ENCODE measurements around the gene DAB2IP.
"Not testable (repeated sequence)": the region's sequence is repeated elsewhere in the genome, so short reads cannot be mapped to it uniquely, and the experiment has no call there.

DAB2IP gene

DNA sequence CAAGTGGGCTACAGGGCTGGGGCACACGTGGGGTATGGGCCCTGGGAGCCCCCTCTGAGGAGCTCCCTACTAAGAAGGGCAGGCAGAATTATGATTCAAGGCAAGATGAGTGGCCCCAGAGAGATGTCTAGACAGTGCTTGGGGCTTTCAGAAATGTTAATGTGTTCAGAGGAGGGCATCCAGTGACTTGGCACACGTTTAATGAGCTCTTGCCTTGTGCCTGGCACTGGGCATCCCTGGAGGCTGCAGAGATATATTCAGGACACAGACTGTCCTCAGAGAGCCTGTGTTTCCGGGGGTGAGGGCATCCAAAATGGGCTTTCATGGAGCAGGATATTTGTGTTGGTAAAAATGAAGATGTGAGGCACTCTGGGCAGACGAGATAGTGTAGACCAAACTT lies 25.4 kb upstream of the DAB2IP start:
- DNase-seq (ENCODE audit: low spot score), result no peak

DNA sequence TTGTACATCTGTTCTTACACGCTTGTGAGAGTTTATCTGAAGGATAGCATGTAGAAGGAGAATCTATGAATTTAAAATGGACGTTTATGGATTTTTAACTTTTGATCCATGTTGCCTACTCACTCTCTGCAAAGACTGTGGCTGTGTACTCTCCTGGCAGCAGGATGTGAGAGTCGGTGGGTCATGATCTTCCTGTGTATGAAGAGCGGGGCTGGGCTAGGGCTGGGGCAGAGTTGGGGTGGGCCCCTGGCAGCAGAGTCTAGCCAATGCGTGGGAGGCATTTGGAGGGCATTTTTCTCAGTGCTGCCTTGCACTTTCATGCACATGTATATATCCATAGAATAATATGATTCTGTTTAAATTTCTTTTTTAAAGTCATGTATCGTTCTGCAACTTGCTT lies 24.0 kb upstream of the DAB2IP start:
- no peak for DNase-seq (ENCODE audit: low spot score)

DNA sequence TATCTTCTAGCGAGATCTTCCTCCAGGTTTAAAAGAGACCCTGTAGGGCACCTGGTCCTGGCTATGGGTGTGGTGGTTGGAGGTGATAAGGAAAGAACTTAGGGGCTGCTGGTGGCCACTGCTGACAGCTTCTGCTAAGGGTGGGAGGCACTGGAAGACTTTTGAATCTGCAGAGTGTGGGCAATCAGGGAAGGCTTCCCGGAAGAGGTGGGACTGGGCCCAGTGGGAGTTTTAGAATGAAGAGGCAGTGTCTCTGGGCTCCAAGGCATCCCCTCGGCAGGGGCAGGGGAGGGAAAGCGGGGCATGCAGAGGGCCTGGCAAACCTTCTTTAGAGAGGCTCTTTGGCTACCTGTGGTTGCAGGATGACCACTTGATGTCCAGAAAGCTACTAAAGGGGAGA lies 23.0 kb upstream of the DAB2IP start:
- DNase-seq (ENCODE audit: low spot score), result no peak

DNA sequence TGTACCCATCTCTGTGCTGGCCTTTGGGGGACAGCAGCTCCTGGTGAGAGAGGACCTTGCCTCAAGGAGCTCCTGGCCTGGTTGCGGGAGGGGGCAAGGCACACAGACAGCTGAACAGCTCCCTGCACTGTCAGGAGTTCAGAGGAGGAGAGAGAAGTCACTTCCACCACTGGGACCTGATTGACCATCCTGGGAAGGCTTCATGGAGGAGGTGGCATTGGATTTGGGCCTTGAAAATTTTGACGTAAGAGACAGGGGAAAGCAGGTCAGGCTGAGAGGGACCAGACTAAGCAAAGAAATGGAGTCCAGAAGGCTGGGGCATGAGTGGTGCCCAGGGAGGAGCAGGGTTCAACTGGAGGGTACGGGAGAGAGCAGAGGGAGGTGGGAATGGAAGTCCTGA lies 20.3 kb upstream of the DAB2IP start:
- no peak for DNase-seq (ENCODE audit: low spot score)

DNA sequence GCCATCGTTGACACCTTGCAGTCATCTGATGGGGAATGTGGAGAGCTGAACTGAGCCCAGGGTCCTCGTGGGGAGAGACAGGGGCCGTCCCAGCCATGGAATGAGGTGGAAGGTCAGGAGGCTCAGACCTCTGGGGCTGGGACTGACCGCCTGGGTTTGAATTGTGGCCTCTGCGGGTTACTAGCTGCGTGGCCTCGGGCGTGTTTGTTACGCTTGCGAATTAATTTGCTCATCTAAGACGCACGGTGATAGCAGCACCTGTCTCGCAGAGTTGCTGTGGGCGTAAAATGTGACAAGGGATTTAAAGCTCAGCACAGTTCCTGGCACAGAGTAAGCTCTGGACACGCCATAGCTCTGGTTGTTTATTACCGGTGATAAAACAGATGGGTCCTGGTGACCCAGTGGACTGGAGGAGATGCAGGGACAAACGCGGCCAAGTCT lies 19.4 kb upstream of the DAB2IP start:
- no peak for DNase-seq (ENCODE audit: low spot score)

DNA sequence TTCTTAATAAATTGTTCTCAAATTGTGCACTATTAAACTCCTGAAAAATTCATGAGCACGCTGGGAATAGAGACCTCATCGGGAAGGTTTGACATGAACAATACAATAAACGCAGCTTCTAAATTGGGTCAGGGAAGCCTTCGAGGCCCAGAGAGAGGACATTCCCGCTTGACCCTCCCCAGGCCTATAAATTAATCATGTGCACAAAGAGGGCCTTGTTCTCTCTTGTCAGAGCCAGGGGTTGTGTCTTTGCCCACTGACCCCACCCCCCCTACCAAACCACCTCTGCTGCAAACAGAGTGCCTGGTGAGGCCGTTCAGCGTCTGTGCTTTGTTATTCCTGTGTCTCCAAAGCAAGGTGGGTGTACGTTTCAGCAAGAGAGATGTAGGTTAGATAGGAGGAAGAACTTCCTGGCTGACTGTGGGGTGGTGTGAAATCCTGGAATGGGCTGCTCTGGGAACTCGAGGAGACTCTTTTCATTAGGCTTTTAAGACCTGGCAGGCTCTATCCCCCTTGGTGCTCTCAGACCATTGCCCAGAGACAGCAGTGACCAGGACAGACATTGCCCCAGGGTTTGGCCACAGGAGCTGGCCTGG lies 18.2 kb upstream of the DAB2IP start:
- no peak for DNase-seq (ENCODE audit: low spot score)

DNA sequence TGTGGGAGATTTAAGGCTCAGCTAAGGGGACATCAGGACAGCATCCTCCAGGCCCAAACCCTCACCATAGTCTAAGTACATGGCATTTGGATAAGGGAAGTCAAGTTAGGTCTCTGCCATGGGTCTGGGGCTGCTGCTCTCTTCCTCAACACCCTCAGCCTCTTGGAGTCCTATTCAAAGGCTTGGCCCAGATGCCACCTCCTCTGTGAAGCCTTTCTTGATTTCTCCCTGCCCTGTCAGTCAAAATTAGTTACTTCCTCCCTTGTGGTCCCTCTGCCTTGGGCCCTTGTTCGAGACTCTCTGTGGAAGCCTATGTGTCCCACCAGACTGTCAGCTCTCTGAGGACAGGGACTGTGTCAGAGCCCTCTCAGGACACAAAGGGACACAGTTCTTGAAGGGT lies 17.7 kb upstream of the DAB2IP start:
- DNase-seq (ENCODE audit: low spot score), result no peak

DNA sequence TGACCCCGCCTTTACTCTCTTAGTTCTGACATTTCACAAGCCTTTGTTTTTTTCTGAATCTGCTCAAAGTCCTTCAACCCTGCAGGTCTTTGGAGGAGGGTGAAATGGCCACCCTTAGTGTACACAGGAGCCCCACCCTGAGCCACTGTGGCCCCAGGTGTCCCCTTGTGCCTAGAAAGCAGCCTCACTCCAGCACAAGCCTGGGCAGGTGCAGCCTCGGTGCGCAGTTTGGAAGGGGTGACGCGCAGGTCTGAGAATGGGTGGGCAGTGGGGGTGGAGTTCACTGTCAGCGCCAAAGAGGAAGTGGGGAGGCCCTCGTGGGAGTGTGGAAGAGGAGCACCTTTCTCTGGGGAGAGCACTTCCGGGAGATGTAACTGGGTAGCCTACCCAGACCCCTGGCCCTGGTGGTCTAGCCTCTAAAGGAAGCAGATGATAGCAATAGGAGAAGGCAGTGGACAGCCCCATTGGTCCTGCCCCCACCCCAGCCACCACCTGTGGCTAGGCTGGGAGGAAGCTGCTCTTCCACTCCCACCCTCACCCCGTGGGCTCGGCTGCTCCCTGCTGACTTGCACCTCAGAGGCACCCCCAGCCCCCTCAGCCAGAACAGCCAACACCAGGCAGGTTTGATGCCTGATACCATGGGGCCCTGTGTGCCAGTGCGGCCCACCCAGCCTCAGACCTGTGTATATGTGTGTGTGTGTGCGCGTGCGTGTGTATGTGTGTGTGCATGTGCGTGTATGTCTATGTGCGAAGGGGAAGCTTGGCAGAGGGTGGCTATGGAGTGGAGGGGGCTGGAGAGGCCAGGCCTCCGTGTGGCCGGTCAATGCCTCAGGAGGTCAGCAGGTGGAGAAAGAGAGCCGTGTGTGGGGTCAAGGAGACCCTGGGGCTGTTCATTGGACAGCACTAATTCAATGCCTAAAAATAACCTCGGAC lies 16.8 kb upstream of the DAB2IP start:
- peak; percentile 52 for DNase-seq (ENCODE audit: low spot score)

DNA sequence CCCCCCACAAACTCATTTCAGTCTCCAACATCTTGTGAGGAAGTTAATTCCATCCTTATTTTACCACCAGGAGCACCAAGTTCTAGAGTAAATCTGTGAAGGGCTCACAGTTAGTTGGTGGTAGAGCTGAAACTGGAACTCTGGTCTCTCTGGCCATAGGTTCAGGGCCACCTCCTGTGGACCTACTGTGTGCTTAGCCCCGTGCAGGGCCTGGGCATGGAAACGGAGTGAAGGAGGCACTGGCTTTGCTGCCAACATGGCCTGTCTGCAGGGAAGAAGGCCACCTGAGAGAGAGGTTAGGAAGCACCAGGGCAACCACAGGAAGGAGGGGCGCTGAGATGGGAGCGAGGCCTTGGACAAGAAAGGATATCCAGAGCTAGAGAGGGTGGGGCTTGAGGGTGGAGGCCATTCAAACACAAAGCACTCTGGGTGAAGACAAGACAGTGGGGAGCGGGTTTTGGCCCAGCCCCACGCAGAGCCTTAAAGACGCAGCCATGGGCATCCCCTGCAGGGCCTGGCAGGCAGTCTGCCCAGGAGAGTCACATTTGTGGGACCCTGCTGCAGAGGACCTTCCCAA lies 16.0 kb upstream of the DAB2IP start:
- DNase-seq (ENCODE audit: low spot score), result no peak

DNA sequence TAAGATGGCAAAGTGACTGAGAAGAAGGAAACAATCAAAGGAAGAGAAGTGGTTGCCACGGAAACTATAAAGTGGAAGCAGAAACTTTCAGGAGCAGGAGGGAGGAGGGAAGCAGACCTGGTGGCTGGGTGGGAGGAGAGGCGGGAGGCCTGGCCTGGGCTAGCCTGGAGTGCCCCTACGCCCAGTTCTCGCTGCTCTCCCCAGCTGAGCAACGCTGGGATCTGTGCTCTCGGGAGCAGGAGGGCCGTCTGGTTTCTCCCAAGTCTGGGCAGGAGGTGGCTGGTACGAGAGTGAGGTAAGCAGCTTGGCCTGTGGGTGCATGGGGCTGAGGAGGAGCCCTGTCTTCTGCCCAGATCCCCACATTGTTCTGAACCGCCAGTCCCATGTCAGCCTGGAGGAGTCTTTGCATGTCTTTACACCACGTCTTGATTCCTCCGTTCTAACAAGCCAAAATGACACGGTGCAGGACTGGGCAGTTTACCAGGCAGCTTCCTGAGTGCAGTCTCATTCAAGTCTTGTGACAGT lies 15.0 kb upstream of the DAB2IP start:
- peak; percentile 38 for DNase-seq (ENCODE audit: low spot score)

DNA sequence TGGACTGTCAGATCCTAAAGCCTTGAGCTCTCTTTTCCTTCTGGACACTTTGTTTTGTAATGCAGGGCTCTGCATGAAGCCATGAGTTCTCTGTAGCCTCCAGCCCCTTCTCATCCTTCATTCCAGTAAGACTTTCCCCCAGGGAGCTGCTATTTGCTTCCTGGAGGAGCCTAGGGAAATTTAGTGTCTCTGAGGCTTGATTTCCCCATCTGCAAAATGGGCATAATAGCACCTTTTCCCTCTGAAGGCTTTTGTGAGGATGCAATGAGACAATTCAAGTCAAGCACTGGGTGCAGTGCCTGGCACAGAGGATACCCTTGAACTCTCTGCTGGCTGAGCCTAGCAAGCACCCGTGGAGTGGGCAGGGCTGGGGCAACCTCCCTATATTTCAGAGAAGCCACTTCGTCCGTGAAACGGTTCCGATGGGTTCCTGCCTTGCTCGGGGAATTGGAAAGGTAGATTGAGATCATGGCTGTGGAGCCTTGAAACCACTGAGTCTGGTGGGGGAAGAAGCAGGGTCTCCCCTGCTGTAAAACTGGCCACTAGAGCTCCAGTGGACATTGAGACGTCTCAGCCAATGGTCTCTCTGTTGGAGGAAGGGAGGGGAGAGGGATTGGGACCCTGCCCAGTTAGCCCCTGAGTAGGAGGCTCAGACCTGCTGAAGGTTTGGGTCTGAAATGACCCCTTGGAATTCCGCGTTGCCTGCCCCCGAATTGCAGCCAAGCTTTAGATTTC lies 14.3 kb upstream of the DAB2IP start:
- DNase-seq (ENCODE audit: low spot score), result no peak

DNA sequence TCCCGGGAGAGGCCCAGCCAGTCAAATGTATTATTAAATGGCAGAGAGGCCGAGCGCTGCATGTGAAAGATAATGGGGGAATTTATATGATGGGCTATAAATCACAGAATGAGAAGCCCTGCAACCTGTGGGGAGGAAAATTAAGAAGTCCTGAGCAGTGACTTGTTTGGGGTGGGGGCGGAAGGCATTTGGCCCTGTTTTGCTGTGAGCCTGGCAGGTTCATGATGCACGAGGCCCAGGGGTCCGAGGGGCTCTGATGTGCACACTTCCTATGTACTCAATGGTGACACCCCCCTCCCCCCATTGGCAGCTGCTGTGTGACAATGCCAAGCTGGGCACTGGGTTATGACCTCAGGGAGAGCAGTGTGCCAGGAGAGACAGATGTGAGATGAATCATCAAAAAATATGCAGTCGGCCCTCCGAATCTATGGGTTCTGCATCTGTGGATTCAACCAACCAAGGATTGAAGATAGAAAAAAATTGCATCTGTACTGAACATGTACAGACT lies 13.7 kb upstream of the DAB2IP start:
- peak; percentile 90 for DNase-seq (ENCODE audit: low spot score)

DNA sequence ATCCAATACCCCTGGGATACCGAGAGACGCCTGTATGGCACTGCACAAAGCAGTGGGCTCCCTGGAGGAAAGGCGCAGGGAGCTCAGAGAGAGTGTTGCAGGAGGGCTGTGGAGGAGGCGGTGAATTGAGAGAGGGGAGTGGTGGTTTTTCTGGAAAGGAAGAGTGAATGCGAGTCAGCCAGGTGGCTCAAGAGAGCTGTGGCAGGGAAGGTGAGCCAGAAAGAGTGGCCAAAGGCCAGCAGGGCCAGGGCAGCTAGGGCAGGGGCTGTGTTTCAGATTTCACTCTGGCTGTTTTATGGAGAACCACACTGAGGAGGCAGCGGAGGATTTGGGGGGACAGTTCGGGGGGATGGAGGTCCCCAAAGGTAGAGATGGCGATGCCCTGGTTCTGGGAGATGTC lies 13.0 kb upstream of the DAB2IP start:
- no peak for DNase-seq (ENCODE audit: low spot score)

DNA sequence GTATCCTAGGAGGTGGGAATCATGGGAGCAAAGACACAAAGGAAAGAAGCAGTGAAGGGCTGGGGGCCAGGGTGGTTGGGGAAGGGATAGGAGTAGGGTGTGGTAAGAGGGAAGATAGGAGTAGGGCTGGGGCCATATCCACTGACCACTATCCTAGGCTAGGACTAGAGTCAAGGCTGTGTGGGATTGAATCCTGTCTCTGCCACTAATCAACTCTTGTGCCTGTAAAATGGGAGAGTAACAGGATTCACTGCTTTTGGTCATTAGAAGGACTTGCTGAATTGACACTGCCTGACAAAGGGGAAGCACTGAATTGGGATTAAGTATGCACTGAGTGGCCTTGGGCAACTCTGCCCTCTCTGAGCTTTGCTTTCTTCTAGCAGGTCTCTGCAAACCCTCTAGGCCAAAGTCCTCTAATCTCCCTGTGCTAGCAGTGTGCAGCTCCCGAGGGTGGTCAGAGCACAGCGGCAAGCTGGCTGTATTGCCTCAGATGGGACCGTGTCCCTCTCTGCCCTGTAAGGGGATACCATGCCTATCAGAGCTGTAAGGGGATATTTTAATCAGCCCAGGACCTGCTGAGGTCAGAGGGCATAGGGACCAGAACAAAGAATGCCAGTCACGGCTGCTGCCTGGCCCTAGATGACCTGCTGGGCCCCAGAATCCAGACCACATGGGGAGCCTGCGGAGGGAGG lies 12.4 kb upstream of the DAB2IP start:
- no peak for DNase-seq (ENCODE audit: low spot score)

DNA sequence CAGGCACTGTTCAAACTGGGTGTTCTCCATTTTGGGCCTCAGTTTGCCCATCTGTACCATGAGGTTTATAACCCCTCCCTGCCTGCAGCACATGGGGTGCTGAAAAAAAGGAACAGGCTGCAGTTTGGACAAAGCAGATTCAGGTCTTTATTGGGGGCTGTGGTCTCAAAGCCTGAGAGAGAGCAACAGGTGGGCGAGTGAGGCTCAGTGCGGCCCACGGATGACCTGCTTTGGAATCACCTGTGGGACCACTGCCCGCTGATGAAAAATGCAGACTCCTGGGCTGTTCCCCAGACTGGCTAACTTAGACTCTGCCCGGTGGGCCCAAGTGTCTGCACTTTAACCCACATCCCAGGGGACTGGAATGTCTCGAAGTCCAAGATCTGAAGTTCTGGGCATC lies 11.8 kb upstream of the DAB2IP start:
- DNase-seq (ENCODE audit: low spot score), result no peak

DNA sequence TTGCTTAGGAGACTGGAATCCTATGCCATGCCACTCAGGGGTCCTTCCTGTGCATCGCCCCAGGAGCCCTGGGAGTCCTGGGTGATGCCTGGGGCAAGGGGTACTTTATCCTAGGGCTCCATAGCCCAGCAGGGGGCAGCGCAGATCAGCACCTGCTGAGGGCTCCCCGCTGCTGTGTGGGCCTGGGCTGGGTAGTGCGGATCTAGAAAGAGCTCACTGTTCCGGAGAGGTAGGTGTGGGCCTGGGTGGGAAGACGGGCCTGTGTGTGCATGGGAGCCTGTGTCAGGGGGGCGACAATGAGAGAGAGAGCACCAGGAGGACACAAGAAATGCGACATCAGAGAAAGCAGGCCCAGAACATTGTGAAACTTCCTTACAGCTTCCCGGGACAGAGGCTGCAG lies 11.4 kb upstream of the DAB2IP start:
- peak; percentile 47 for DNase-seq (ENCODE audit: low spot score)

DNA sequence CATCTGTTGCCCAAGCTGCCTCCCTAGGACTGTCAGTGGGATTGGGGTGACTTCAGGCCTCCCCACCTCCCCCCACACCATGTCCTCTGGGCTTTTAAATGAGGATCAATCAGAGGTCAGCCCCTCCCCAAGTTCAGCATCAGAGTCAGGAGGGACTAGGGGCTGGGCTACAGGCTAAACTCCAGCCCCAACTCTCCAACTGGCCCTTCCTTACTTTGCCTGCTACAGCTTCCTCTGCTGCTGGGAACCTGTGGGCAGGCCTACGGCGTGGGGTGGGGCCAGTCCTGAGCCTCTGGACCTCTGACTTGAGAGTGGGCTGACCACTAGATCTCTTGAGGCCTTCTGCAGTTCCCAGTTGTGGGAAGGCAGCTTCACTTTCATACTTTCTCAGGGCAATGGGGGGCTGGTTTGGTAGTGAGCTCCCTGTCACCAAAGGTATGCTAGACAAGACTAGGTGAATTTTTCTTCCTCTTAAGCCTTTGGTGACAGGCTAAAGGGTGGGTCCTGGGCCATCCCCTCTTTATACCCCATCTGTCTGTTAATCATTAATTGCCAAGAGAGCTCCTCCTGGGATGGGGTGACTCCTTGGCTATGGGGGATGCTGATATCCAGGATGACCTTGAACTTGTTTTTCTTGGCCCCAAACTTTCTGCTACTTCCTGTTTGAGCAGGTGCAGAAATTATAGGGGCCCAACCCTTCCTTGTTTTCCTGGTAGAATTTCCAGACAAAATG lies 10.8 kb upstream of the DAB2IP start:
- no peak for DNase-seq (ENCODE audit: low spot score)

DNA sequence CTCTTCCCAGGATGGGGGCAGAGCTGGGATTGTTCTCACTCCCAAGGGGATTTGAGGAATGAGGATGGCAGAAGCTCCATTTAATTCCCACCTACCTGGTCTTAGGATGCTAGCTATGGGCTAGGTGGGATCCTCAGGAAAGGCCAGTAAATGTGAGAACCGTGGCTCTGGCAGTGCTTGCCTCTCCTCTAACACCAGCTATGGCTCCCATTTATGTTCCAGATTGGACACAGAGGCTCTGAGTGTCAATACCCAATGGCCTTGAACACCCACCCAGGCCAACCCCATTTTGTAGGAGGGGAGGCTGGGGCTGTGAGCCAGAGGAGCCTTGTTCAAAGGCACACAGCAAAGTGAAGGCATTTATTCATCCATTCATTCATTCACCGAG lies 10.2 kb upstream of the DAB2IP start:
- DNase-seq (ENCODE audit: low spot score), result no peak

DNA sequence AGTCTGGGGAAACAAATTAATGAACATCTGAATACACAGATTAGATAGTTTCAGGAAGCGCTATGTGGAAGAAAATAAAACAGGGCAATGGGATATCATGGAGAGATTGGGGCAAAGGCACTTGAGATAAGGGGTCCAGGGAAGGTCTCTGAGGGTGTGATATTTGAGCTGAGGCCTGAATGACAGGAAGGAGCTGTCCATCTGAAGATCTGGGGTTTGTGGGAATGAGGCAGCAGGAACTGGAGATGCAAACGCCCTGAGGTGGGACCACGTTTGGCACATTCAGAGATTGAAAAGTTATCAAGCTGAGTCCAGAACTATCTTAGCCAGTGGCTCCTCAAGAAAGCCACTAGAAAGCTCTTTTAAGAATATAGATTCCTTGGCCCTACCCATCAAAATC lies 8.7 kb upstream of the DAB2IP start:
- DNase-seq (ENCODE audit: low spot score), result no peak

DNA sequence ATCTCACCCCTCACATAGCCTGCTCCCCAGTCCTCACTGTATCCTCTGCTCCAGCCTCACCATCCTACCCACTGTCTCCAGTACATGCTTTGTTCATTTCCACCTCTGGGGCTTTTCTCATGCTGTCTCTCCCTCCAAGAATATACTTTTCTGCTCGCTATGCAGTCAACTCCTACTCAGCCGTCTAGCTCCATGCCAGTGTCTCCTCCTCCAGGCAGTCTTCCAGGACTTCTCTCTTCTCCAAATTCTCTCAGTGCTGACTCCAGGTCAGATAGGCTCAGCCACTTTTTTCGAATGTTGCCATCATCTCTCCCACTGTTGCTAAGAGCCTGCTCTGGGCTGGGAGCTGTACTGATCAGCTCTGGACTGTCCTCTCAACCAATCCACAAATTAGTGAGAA lies 8.0 kb upstream of the DAB2IP start:
- DNase-seq (ENCODE audit: low spot score), result no peak

DNA sequence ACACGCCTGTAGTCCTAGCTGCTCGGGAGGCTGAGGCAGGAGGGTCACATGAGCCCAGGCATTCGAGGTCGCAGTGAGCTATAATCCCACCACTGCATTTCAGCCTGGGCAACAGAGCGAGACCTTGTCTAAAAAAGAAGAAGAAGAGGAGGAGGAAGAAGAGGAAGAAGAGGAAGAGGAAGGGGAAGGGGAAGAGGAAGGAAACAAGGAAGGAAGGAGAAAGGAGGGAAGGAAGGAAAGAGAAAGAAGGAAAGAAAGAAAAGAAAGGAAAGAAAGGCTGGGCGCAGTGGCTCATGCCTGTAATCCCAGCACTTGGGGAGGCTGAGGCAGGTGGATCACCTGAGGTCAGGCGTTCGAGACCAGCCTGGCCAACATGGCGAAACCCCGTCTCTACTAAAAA lies 7.4 kb upstream of the DAB2IP start:
- not testable (repeated sequence) for DNase-seq (ENCODE audit: low spot score)
